A673 (cell line): ENCODE results near the gene FRRS1L. TPM values are rescaled to one million over a fixed set of nuclear protein-coding genes. Genes with fewer than 3 reads are reported as not detected.

ENCODE experiments used
- BruUV-seq: library from RNA; stranded (reverse); fragments of 400-500 nt; replicated peaks from 2 replicates; lab custom pipeline; 2021; lab: Mats Ljungman, UMichigan
- CTCF ChIA-PET: fragments of 300-600 bp; sonication (Branson Sonifier 250); formaldehyde crosslinking; loops from one replicate; lab custom pipeline; 2022; ENCODE audit warnings: antibody characterized with exemption; lab: Charles Lee
- POLR2A ChIA-PET: fragments of 300-600 bp; sonication (Branson Sonifier 250); formaldehyde crosslinking; loops from one replicate; lab custom pipeline; 2022; ENCODE audit warnings: antibody characterized with exemption; ENCODE audit not compliant: low non-redundant PET; lab: Charles Lee
- DNase-seq: peaks from one replicate; pipeline ENCODE4 v3.0.0-alpha.2; 2015; ENCODE audit warnings: low spot score
- H3K27ac ChIP-seq: fragments of 200-600 bp; sonication (generic); 2 replicates; pipeline ENCODE4 v1.5.1; 2016; ENCODE audit warnings: mixed run types, low read depth, mild to moderate bottlenecking, mixed read lengths, antibody characterized with exemption, low read length; ENCODE audit not compliant: poor library complexity, severe bottlenecking
- H3K27me3 ChIP-seq: fragments of 200-600 bp; sonication (generic); replicated peaks from 2 replicates; pipeline ENCODE4 v1.6.1; 2017; ENCODE audit warnings: mixed run types, low read depth, mild to moderate bottlenecking, mixed read lengths, antibody characterized with exemption, low read length; ENCODE audit not compliant: insufficient read depth, poor library complexity
- H3K36me3 ChIP-seq: fragments of 200-600 bp; sonication (generic); 2 replicates; pipeline ENCODE4 v1.6.1; 2016; ENCODE audit warnings: mixed run types, mild to moderate bottlenecking, mixed read lengths, antibody characterized with exemption, low read length; ENCODE audit not compliant: insufficient read depth, poor library complexity, severe bottlenecking
- H3K4me1 ChIP-seq: fragments of 200-600 bp; sonication (generic); 2 replicates; pipeline ENCODE4 v1.6.1; 2017; ENCODE audit warnings: mixed run types, mild to moderate bottlenecking, mixed read lengths, antibody characterized with exemption, low read length; ENCODE audit not compliant: insufficient read depth, poor library complexity, severe bottlenecking
- H3K4me3 ChIP-seq: fragments of 200-600 bp; sonication (generic); 2 replicates; pipeline ENCODE4 v1.5.1; 2016; ENCODE audit warnings: low read depth, mixed run types, mild to moderate bottlenecking, mixed read lengths, low read length; ENCODE audit not compliant: poor library complexity, severe bottlenecking
- H3K9me3 ChIP-seq: fragments of 200-600 bp; sonication (generic); 2 replicates; pipeline ENCODE4 v1.6.1; 2016; ENCODE audit warnings: mixed run types, low read depth, mild to moderate bottlenecking, mixed read lengths, antibody characterized with exemption, low read length; ENCODE audit not compliant: poor library complexity, severe bottlenecking
- CTCF ChIP-seq: fragments of 300-800, 200-600 bp; sonication (generic); conservative IDR thresholded peaks from 2 replicates; pipeline ENCODE4 v1.5.1; 2017; ENCODE audit warnings: low read depth, mild to moderate bottlenecking, antibody characterized with exemption, low read length, moderate library complexity, mixed read lengths
- EZH2 ChIP-seq: fragments of 200-600 bp; sonication (generic); IDR thresholded peaks from 2 replicates; pipeline ENCODE4 v1.6.1; 2017; ENCODE audit warnings: borderline replicate concordance, low read depth, mild to moderate bottlenecking, mixed read lengths, antibody characterized with exemption, low read length; ENCODE audit not compliant: poor library complexity, severe bottlenecking
- intact Hi-C: fragments of 100-400 bp; cut with micrococcal nuclease; formaldehyde crosslinking; loops from one replicate; pipeline ENCODE4 v1.10.0; 2022; ENCODE audit not compliant: unreplicated experiment
- total RNA-seq: library from RNA; stranded (reverse); gene quantifications from 2 replicates; pipeline ENCODE4 v1.2.3, GENCODE V29; 2021

FRRS1L gene
- total RNA-seq, 1 experiment from 2014 or later: 0.41 TPM

GRCh38 chr9:109087795-109088194 lies 79.3 kb downstream of the FRRS1L start:
- DNase-seq: no peak
- peaks cover 46% of the 10 kb centered on the region for H3K36me3 ChIP-seq
- no peaks in the 10 kb centered on the region for H3K4me1 ChIP-seq
- POLR2A ChIA-PET: no interaction called here
- BruUV-seq: no TSS peak
- no peak overlapping the region for H3K4me3 ChIP-seq
- no peak for TF ChIP-seq EZH2
- TF ChIP-seq CTCF: no peak
- intact Hi-C loops: no loop called here
- CTCF ChIA-PET: no interaction called here
- no peaks in the 10 kb centered on the region for H3K27me3 ChIP-seq
- no peaks in the 10 kb centered on the region for H3K9me3 ChIP-seq
- no peak overlapping the region for H3K27ac ChIP-seq

- Histone ChIP-seq H3K27ac (no peak overlapping the region), H3K27me3 (no peaks in the 10 kb centered on the region), H3K9me3 (no peaks in the 10 kb centered on the region), H3K4me3 (no peak overlapping the region), H3K4me1 (no peaks in the 10 kb centered on the region), H3K36me3 (peaks cover 39% of the 10 kb centered on the region)
- intact Hi-C loops: no loop called here
- no peak for DNase-seq
- no TSS peak for BruUV-seq
- ChIA-PET CTCF (no interaction called here), POLR2A (no interaction called here)
- TF ChIP-seq CTCF (no peak), EZH2 (no peak)
These were observed 80.8 kb downstream of the FRRS1L start for GRCh38 chr9:109086221-109086620.

GRCh38 chr9:109085510-109085909 lies 81.5 kb downstream of the FRRS1L start:
- CTCF ChIA-PET: no interaction called here
- peaks cover 39% of the 10 kb centered on the region for H3K36me3 ChIP-seq
- intact Hi-C loops: no loop called here
- H3K4me3 ChIP-seq: no peak overlapping the region
- no peak for DNase-seq
- no peaks in the 10 kb centered on the region for H3K4me1 ChIP-seq
- no TSS peak for BruUV-seq
- no peak overlapping the region for H3K27ac ChIP-seq
- no peak for TF ChIP-seq EZH2
- no peak for TF ChIP-seq CTCF
- POLR2A ChIA-PET: no interaction called here
- no peaks in the 10 kb centered on the region for H3K27me3 ChIP-seq
- H3K9me3 ChIP-seq: no peaks in the 10 kb centered on the region
